Measurements from ENCODE around the gene RPS2.
"Not testable (repeated sequence)": the region's sequence is repeated elsewhere in the genome, so short reads cannot be mapped to it uniquely, and the experiment has no call there.

Gene RPS2

DNA sequence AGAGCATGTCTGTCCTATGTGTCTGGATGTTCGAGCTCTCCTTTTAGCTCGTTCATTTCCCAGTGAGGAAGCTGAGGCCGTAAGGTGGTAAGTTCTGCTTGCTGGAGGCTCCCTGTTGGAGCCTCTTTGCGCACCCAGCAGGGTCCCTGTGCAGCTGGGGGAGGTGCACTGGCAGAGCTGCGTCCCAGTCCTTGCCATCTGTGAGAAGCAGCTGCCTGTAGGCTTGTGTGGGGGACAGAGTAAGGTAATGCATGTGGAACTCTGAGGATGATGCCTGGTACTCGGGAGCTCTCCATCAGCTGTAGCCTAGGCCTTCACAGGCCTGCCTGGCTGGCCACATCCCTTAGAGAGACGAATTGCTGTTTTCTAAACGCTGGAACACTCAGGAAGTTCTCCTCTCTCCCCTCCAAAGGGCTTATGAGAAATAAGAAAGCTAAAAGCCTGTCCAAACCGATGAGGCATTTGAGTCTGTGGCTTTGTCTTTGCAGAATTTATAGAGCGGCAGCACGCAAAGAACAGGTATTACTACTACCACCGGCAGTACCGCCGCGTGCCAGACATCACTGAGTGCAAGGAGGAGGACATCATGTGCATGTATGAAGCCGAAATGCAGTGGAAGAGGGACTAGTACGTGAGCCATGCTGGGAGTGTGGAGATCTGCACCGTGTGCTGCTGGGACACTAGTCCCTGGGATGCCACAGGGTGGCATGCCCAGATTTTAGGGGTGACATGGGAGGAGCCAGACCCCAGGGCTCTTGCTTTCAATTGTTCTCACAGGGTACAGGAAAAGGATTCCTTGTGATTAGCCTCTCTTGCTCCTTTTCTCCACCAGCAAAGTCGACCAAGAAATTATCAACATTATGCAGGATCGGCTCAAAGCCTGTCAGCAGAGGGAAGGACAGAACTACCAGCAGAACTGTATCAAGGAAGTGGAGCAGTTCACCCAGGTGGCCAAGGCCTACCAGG, 3.7 kb downstream of the RPS2 start:
- Histone ChIP-seq H3K27ac (ENCODE audit: low read depth, low read length) (peak overlapping the region; percentile 26; the same call in 1 of the 2 replicates), H3K4me3 (ENCODE audit: low read depth, low read length) (peak overlapping the region; percentile 86), H3K36me3 (ENCODE audit: insufficient read depth, low read length) (peaks cover 18% of the 10 kb centered on the region; the same call in 1 of the 2 replicates), H2AFZ (ENCODE audit: low read length, unreplicated experiment) (no peak overlapping the region), H3K79me2 (ENCODE audit: control insufficient read depth, insufficient read depth, low read length, unreplicated experiment) (peaks cover 57% of the 10 kb centered on the region), H3K27me3 (ENCODE audit: insufficient read depth, low read length) (no peaks in the 10 kb centered on the region), H3K4me1 (ENCODE audit: control insufficient read depth, insufficient read depth, low read length, unreplicated experiment) (peaks cover 26% of the 10 kb centered on the region)

- Histone ChIP-seq H3K4me1 (ENCODE audit: control insufficient read depth, insufficient read depth, low read length, unreplicated experiment) (peaks cover 22% of the 10 kb centered on the region), H3K79me2 (ENCODE audit: control insufficient read depth, insufficient read depth, low read length, unreplicated experiment) (peaks cover 44% of the 10 kb centered on the region), H2AFZ (ENCODE audit: low read length, unreplicated experiment) (peak within 1 kb of the TSS; percentile 46), H3K36me3 (ENCODE audit: insufficient read depth, low read length) (peaks cover 18% of the 10 kb centered on the region; the same call in 1 of the 2 replicates), H3K4me3 (ENCODE audit: low read depth, low read length) (peak within 1 kb of the TSS; percentile 86), H3K27ac (ENCODE audit: low read depth, low read length) (no peak within 1 kb of the TSS), H3K27me3 (ENCODE audit: insufficient read depth, low read length) (no peaks in the 10 kb centered on the region)
Observed at GRCh38 chr16:1959269-1960039, 5.2 kb downstream of the RPS2 start, which contains the start of gene NDUFB10. Gene NDUFB10, plus strand, starts transcription at chr16:1959538. Its CDS starts 87 bp downstream, at chr16:1959625.

- no peak overlapping the region for H2AFZ ChIP-seq (ENCODE audit: low read length, unreplicated experiment)
- peak overlapping the region; percentile 86 for H3K4me3 ChIP-seq (ENCODE audit: low read depth, low read length)
- H3K27ac ChIP-seq (ENCODE audit: low read depth, low read length): no peak overlapping the region
Observed at GRCh38 chr16:1958715-1959268, 5.8 kb downstream of the RPS2 start.

GRCh38 chr16:1958143-1958491, 6.5 kb downstream of the RPS2 start:
- H3K79me2 ChIP-seq (ENCODE audit: control insufficient read depth, insufficient read depth, low read length, unreplicated experiment): peaks cover 31% of the 10 kb centered on the region
- peaks cover 20% of the 10 kb centered on the region for H3K4me1 ChIP-seq (ENCODE audit: control insufficient read depth, insufficient read depth, low read length, unreplicated experiment)
- H2AFZ ChIP-seq (ENCODE audit: low read length, unreplicated experiment); H3K27me3 ChIP-seq (ENCODE audit: insufficient read depth, low read length); H3K27ac ChIP-seq (ENCODE audit: low read depth, low read length); H3K36me3 ChIP-seq (ENCODE audit: insufficient read depth, low read length); H3K4me3 ChIP-seq (ENCODE audit: low read depth, low read length): not testable (repeated sequence)

More at GRCh38 chr16:1958715-1959268, 5.8 kb downstream of the RPS2 start:
- Histone ChIP-seq H3K27me3 (ENCODE audit: insufficient read depth, low read length) (no peaks in the 10 kb centered on the region), H3K36me3 (ENCODE audit: insufficient read depth, low read length) (peaks cover 14% of the 10 kb centered on the region; the same call in 1 of the 2 replicates), H3K4me1 (ENCODE audit: control insufficient read depth, insufficient read depth, low read length, unreplicated experiment) (peaks cover 22% of the 10 kb centered on the region), H3K79me2 (ENCODE audit: control insufficient read depth, insufficient read depth, low read length, unreplicated experiment) (peaks cover 38% of the 10 kb centered on the region)

DNA sequence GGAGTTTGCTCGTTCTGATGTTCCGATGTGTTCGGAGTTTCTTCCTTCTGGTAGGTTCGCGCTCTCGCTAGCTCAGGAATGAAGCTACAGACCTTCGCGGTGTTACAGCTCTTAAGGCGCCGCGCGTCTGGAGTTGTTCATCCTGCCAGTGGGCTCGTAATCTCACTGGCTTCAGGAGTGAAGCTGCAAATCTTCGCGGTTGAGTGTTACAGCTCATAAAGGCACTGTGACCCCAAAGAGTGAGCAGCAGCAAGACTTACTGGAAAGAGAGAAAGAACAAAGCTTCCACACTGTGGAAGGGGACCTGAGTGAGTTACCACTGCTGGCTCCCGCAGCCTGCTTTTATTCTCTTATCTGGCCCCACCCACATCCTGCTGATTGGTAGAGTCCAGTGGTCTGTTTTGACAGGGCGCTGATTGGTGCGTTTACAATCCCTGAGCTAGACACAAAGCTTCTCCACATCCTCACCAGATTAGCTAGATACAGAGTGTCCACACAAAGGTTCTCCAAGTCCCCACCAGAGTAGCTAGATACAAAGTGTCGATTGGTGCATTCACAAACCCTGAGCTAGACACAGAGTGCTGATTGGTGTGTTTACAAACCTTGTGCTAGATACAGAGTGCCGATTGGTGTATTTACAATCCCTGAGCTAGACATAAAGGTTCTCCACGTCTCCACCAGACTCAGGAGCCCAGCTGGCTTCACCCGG, 7.0 kb downstream of the RPS2 start:
- H3K36me3 ChIP-seq (ENCODE audit: insufficient read depth, low read length); H3K4me3 ChIP-seq (ENCODE audit: low read depth, low read length); H3K27me3 ChIP-seq (ENCODE audit: insufficient read depth, low read length); H2AFZ ChIP-seq (ENCODE audit: low read length, unreplicated experiment); H3K27ac ChIP-seq (ENCODE audit: low read depth, low read length): not testable (repeated sequence)
- Histone ChIP-seq H3K4me1 (ENCODE audit: control insufficient read depth, insufficient read depth, low read length, unreplicated experiment) (peaks cover 15% of the 10 kb centered on the region), H3K79me2 (ENCODE audit: control insufficient read depth, insufficient read depth, low read length, unreplicated experiment) (peaks cover 26% of the 10 kb centered on the region)

GRCh38 chr16:1953734-1954133, 10.9 kb downstream of the RPS2 start:
- Histone ChIP-seq H3K36me3 (ENCODE audit: insufficient read depth, low read length) (no peaks in the 10 kb centered on the region), H2AFZ (ENCODE audit: low read length, unreplicated experiment) (no peak overlapping the region), H3K79me2 (ENCODE audit: control insufficient read depth, insufficient read depth, low read length, unreplicated experiment) (no peaks in the 10 kb centered on the region), H3K27me3 (ENCODE audit: insufficient read depth, low read length) (no peaks in the 10 kb centered on the region), H3K4me3 (ENCODE audit: low read depth, low read length) (no peak overlapping the region), H3K27ac (ENCODE audit: low read depth, low read length) (no peak overlapping the region), H3K4me1 (ENCODE audit: control insufficient read depth, insufficient read depth, low read length, unreplicated experiment) (no peaks in the 10 kb centered on the region)

DNA sequence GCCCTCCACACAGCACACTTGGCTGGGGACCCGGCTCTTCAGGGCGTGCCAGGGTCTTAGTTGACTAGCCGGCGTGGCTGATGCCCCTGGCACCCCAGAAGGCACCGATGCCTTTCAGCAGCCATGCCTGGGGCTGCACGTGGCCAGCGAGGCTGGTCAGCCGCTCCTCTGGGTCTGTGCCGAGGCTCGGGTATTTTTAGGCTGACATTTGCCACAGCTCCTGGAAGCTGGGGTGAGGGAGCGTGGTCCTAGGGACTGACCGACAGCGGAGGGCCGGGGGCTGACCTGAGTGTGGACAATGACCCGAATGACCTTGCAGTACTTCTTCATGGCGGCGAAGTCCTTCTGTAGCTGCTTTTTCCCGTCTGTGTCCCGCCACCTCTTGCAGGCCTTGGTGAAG, 14.1 kb downstream of the RPS2 start:
- no peaks in the 10 kb centered on the region for H3K79me2 ChIP-seq (ENCODE audit: control insufficient read depth, insufficient read depth, low read length, unreplicated experiment)
- H3K27ac ChIP-seq (ENCODE audit: low read depth, low read length): no peak overlapping the region

GRCh38 chr16:1950047-1950446, 14.6 kb downstream of the RPS2 start:
- no peak overlapping the region for H3K4me3 ChIP-seq (ENCODE audit: low read depth, low read length)
- no peaks in the 10 kb centered on the region for H3K36me3 ChIP-seq (ENCODE audit: insufficient read depth, low read length)
- H3K27ac ChIP-seq (ENCODE audit: low read depth, low read length): no peak overlapping the region
- no peaks in the 10 kb centered on the region for H3K27me3 ChIP-seq (ENCODE audit: insufficient read depth, low read length)
- no peaks in the 10 kb centered on the region for H3K79me2 ChIP-seq (ENCODE audit: control insufficient read depth, insufficient read depth, low read length, unreplicated experiment)
- no peak overlapping the region for H2AFZ ChIP-seq (ENCODE audit: low read length, unreplicated experiment)
- H3K4me1 ChIP-seq (ENCODE audit: control insufficient read depth, insufficient read depth, low read length, unreplicated experiment): no peaks in the 10 kb centered on the region

More for the DNA sequence above, 14.1 kb downstream of the RPS2 start:
- no peak overlapping the region for H3K4me3 ChIP-seq (ENCODE audit: low read depth, low read length)
- H2AFZ ChIP-seq (ENCODE audit: low read length, unreplicated experiment): no peak overlapping the region
- H3K27me3 ChIP-seq (ENCODE audit: insufficient read depth, low read length): no peaks in the 10 kb centered on the region
- H3K4me1 ChIP-seq (ENCODE audit: control insufficient read depth, insufficient read depth, low read length, unreplicated experiment): no peaks in the 10 kb centered on the region
- no peaks in the 10 kb centered on the region for H3K36me3 ChIP-seq (ENCODE audit: insufficient read depth, low read length)

DNA sequence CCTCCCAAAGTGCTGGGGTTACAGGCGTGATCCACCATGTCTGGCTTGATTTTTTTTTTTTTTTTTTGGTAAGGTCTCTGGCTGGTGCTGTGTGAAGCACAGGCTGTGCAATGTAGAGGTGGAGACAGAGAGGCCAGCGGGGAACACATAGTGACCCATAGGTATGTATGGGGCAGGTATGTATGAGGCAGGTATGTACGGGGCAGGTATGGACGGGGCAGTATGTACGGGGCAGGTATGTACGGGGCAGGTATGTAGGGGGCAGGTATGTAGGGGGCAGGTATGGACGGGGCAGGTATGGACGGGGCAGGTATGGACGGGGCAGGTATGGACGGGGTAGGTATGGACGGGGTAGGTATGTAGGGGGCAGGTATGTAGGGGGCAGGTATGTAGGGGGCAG, 15.1 kb downstream of the RPS2 start:
- Histone ChIP-seq H3K27me3 (ENCODE audit: insufficient read depth, low read length) (no peaks in the 10 kb centered on the region), H3K4me3 (ENCODE audit: low read depth, low read length) (no peak overlapping the region), H2AFZ (ENCODE audit: low read length, unreplicated experiment) (no peak overlapping the region), H3K27ac (ENCODE audit: low read depth, low read length) (no peak overlapping the region), H3K4me1 (ENCODE audit: control insufficient read depth, insufficient read depth, low read length, unreplicated experiment) (no peaks in the 10 kb centered on the region), H3K79me2 (ENCODE audit: control insufficient read depth, insufficient read depth, low read length, unreplicated experiment) (no peaks in the 10 kb centered on the region), H3K36me3 (ENCODE audit: insufficient read depth, low read length) (no peaks in the 10 kb centered on the region)

- Histone ChIP-seq H3K4me3 (ENCODE audit: low read depth, low read length) (no peak overlapping the region), H3K27ac (ENCODE audit: low read depth, low read length) (no peak overlapping the region), H3K36me3 (ENCODE audit: insufficient read depth, low read length) (no peaks in the 10 kb centered on the region), H3K27me3 (ENCODE audit: insufficient read depth, low read length) (no peaks in the 10 kb centered on the region), H3K4me1 (ENCODE audit: control insufficient read depth, insufficient read depth, low read length, unreplicated experiment) (peaks cover under 1% of the 10 kb centered on the region), H3K79me2 (ENCODE audit: control insufficient read depth, insufficient read depth, low read length, unreplicated experiment) (no peaks in the 10 kb centered on the region), H2AFZ (ENCODE audit: low read length, unreplicated experiment) (no peak overlapping the region)
Observed at GRCh38 chr16:1947369-1947670, 17.3 kb downstream of the RPS2 start.

All from ACC112 (cell line).